CD14-positive monocyte (primary cell): Measurements from ENCODE around the gene PIWIL1. TPM values are rescaled to one million over a fixed set of nuclear protein-coding genes. Genes with fewer than 3 reads are reported as not detected.

Experiments
- DNase-seq, 3 donors: peaks; one replicate each; pipeline ENCODE4 v3.0.0-alpha.2; 2011 to 2022
- H2AFZ ChIP-seq: 2 replicates; pipeline ENCODE4 v1.6.0; 2012; ENCODE audit warnings: mild to moderate bottlenecking, low read depth, low read length, inconsistent platforms; ENCODE audit not compliant: insufficient read depth, poor library complexity, severe bottlenecking
- H3K27ac ChIP-seq, 2 donors: 1 replicate in 1 of 2; 2 replicates in 1 of 2; pipeline ENCODE4 v1.5.1; 2012 to 2013; ENCODE audit warnings: low read length in 2 of 2, control low read depth in 1 of 2, inconsistent platforms in 1 of 2, low read depth in 1 of 2, mild to moderate bottlenecking in 1 of 2
- H3K27me3 ChIP-seq, 2 donors: one replicate each; pipeline versions ENCODE4 v1.6.0 to v1.6.1; 2011 to 2013; ENCODE audit warnings: low read length in 2 of 2; ENCODE audit not compliant: control insufficient read depth in 2 of 2, insufficient read depth in 2 of 2
- H3K36me3 ChIP-seq, 2 donors: replicated peaks in 1 of 2; 1 replicate in 1 of 2; 2 replicates in 1 of 2; pipeline versions ENCODE4 v1.5.1 to v1.6.1; 2012 to 2013; ENCODE audit warnings: low read length in 2 of 2, control low read depth in 1 of 2, inconsistent platforms in 1 of 2, mild to moderate bottlenecking in 1 of 2; ENCODE audit not compliant: insufficient read depth in 2 of 2, control insufficient read depth in 1 of 2
- H3K4me1 ChIP-seq, 2 donors: 1 replicate in 1 of 2; 2 replicates in 1 of 2; pipeline versions ENCODE4 v1.5.1 to v1.6.1; 2012 to 2013; ENCODE audit warnings: low read length in 2 of 2, control low read depth in 1 of 2, inconsistent platforms in 1 of 2, mild to moderate bottlenecking in 1 of 2, moderate library complexity in 1 of 2; ENCODE audit not compliant: insufficient read depth in 2 of 2, control insufficient read depth in 1 of 2
- H3K4me2 ChIP-seq: replicated peaks from 2 replicates; pipeline ENCODE3; 2012; ENCODE audit warnings: low read length, moderate library complexity, mild to moderate bottlenecking; ENCODE audit not compliant: poor library complexity, severe bottlenecking; ENCODE audit errors: extremely low read depth
- H3K4me3 ChIP-seq, 3 experiments: fragments of 200-600 bp in 1 of 3; sonication (generic) in 1 of 3; replicated peaks in 1 of 3; 1 replicate in 2 of 3; 2 replicates in 1 of 3; pipeline ENCODE4 v1.5.1; 2011 to 2013; ENCODE audit warnings: low read length in 3 of 3, mild to moderate bottlenecking in 3 of 3, control low read depth in 2 of 3, low read depth in 2 of 3, inconsistent platforms in 1 of 3, moderate library complexity in 1 of 3
- H3K79me2 ChIP-seq: 2 replicates; pipeline ENCODE4 v1.6.0; 2012; ENCODE audit warnings: mild to moderate bottlenecking, control low read depth, inconsistent platforms, low read length, moderate library complexity; ENCODE audit not compliant: insufficient read depth
- H3K9ac ChIP-seq: 2 replicates; pipeline ENCODE4 v1.6.0; 2017; ENCODE audit warnings: low read length, mild to moderate bottlenecking; ENCODE audit not compliant: insufficient read depth, poor library complexity, severe bottlenecking
- H3K9me3 ChIP-seq, 2 donors: replicated peaks in 1 of 2; 1 replicate in 1 of 2; 2 replicates in 1 of 2; pipeline versions ENCODE4 v1.5.1 to v1.6.1; 2012 to 2013; ENCODE audit warnings: low read length in 2 of 2, control low read depth in 1 of 2; ENCODE audit not compliant: control insufficient read depth in 1 of 2, insufficient read depth in 1 of 2
- H4K20me1 ChIP-seq: 2 replicates; pipeline ENCODE4 v1.6.0; 2012; ENCODE audit warnings: mild to moderate bottlenecking, low read length, control low read depth, moderate library complexity; ENCODE audit not compliant: insufficient read depth
- H3K27ac Mint-ChIP-seq, 7 donors: one replicate each; pipeline ENCODE4 v1.8.0; 2020; ENCODE audit warnings: mild to moderate bottlenecking in 7 of 7, mixed read lengths in 7 of 7, moderate library complexity in 6 of 7, inconsistent platforms in 2 of 7
- H3K27me3 Mint-ChIP-seq, 3 donors: one replicate each; pipeline ENCODE4 v1.8.0; 2021 to 2022; ENCODE audit warnings: low read depth in 3 of 3, mild to moderate bottlenecking in 3 of 3, mixed read lengths in 3 of 3, moderate library complexity in 3 of 3, inconsistent platforms in 1 of 3
- H3K36me3 Mint-ChIP-seq, 2 donors: one replicate each; pipeline ENCODE4 v1.8.0; 2020; ENCODE audit warnings: mixed read lengths in 2 of 2, inconsistent platforms in 1 of 2, mild to moderate bottlenecking in 1 of 2
- H3K4me1 Mint-ChIP-seq: one replicate; pipeline ENCODE4 v1.8.0; 2020; ENCODE audit warnings: mild to moderate bottlenecking, mixed read lengths
- H3K4me3 Mint-ChIP-seq, 2 donors: one replicate each; pipeline ENCODE4 v1.8.0; 2020; ENCODE audit warnings: mild to moderate bottlenecking in 2 of 2, mixed read lengths in 2 of 2, moderate library complexity in 1 of 2
- H3K9me3 Mint-ChIP-seq, 7 donors: one replicate each; pipeline ENCODE4 v1.8.0; 2020 to 2022; ENCODE audit warnings: mixed read lengths in 7 of 7, mild to moderate bottlenecking in 6 of 7, moderate library complexity in 6 of 7, inconsistent platforms in 2 of 7
- CTCF ChIP-seq: fragments of 200-600 bp; IDR thresholded peaks from one replicate; pipeline ENCODE4 v1.8.0; 2022; ENCODE audit warnings: antibody characterized with exemption, mild to moderate bottlenecking
- WGBS: methylation state at CpG from one replicate; pipeline ENCODE4 v1.1.5; 2013; ENCODE audit warnings: missing lambda C conversion rate; ENCODE audit not compliant: insufficient coverage; 5-methylcytosine and 5-hydroxymethylcytosine counted together
- intact Hi-C, 2 donors: fragments of 100-400 bp; cut with micrococcal nuclease; formaldehyde crosslinking; loops; one replicate each; pipeline versions ENCODE4 v1.15.0 to v1.15.1; 2023
- polyA plus RNA-seq, 3 donors: library from polyadenylated mRNA; depleted of rRNA in 1 of 3; unstranded in 2 of 3; stranded (reverse) in 1 of 3; fragments of 300-500 nt in 2 of 3; fragments of >200 nt in 1 of 3; fragmentation: Illumina TruSeq in 2 of 3; gene quantifications; 1 replicate in 2 of 3; 2 replicates in 1 of 3; pipeline ENCODE4 v1.2.3, GENCODE V29; 2012 to 2021

Gene PIWIL1
- polyA plus RNA-seq, 3 donors: not detected

- Mint-ChIP-seq H3K4me3 (no peak overlapping the region), H3K4me1 (no peaks in the 10 kb centered on the region), H3K9me3 (peaks cover 0 to 6% (median 0%) of the 10 kb centered on the region in 7 donors), H3K27me3 (peaks cover 0 to 2% (median 0%) of the 10 kb centered on the region in 3 donors), H3K27ac (no peak overlapping the region), H3K36me3 (no peaks in the 10 kb centered on the region)
- H3K9ac ChIP-seq: no peak overlapping the region
- WGBS: 87% methylated on average over 8 of the region's 14 CpGs
- no peaks in the 10 kb centered on the region for H3K27me3 ChIP-seq
- no peak for TF ChIP-seq CTCF
- no peak overlapping the region for H3K27ac ChIP-seq
- no peaks in the 10 kb centered on the region for H4K20me1 ChIP-seq
- H2AFZ ChIP-seq: no peak overlapping the region
- intact Hi-C loops: no loop called here
- H3K79me2 ChIP-seq: no peaks in the 10 kb centered on the region
- no peaks in the 10 kb centered on the region for H3K9me3 ChIP-seq
- H3K36me3 ChIP-seq: no peaks in the 10 kb centered on the region
- H3K4me2 ChIP-seq: no peak overlapping the region
- no peaks in the 10 kb centered on the region for H3K4me1 ChIP-seq
- no peak overlapping the region for H3K4me3 ChIP-seq
- DNase-seq: no peak
These were observed 29.8 kb upstream of the PIWIL1 start for GRCh38 chr12:130307859-130308258.

GRCh38 chr12:130308393-130308792 lies 29.3 kb upstream of the PIWIL1 start:
- WGBS: 77% methylated on average over 4 of the region's 6 CpGs
- Mint-ChIP-seq H3K4me1 (no peaks in the 10 kb centered on the region), H3K4me3 (no peak overlapping the region), H3K27ac (no peak overlapping the region), H3K36me3 (no peaks in the 10 kb centered on the region), H3K27me3 (peaks cover 0 to 2% (median 0%) of the 10 kb centered on the region in 3 donors), H3K9me3 (peaks cover 0 to 10% (median 0%) of the 10 kb centered on the region in 7 donors)
- no peak for DNase-seq
- no peak overlapping the region for H3K9ac ChIP-seq
- H3K27me3 ChIP-seq: no peaks in the 10 kb centered on the region
- H3K27ac ChIP-seq: no peak overlapping the region
- H3K4me3 ChIP-seq: no peak overlapping the region
- no peaks in the 10 kb centered on the region for H3K9me3 ChIP-seq
- intact Hi-C loops: no loop called here
- H3K79me2 ChIP-seq: no peaks in the 10 kb centered on the region
- no peak for TF ChIP-seq CTCF
- H2AFZ ChIP-seq: no peak overlapping the region
- no peaks in the 10 kb centered on the region for H4K20me1 ChIP-seq
- no peaks in the 10 kb centered on the region for H3K36me3 ChIP-seq
- H3K4me1 ChIP-seq: no peaks in the 10 kb centered on the region
- H3K4me2 ChIP-seq: no peak overlapping the region
